Osteoblast (primary cell): ENCODE results near the gene AKAP10. TPM values are rescaled to one million over a fixed set of nuclear protein-coding genes. Genes with fewer than 3 reads are reported as not detected.

Experiments used
- DNase-seq: peaks from one replicate; pipeline ENCODE4 v3.0.0; 2011; ENCODE audit warnings: low spot score, mixed read lengths; ENCODE audit not compliant: insufficient read length; ENCODE audit errors: missing footprints
- H2AFZ ChIP-seq: 2 replicates; pipeline ENCODE4 v1.6.0; 2011; ENCODE audit warnings: mild to moderate bottlenecking, low read length
- H3K27ac ChIP-seq: 2 replicates; pipeline ENCODE4 v1.5.1; 2011; ENCODE audit warnings: mild to moderate bottlenecking, low read depth, low read length, moderate library complexity
- H3K27me3 ChIP-seq: 2 replicates; pipeline ENCODE4 v1.6.0; 2012; ENCODE audit warnings: mild to moderate bottlenecking, control low read depth, inconsistent platforms, low read length, moderate library complexity; ENCODE audit not compliant: insufficient read depth
- H3K36me3 ChIP-seq: 2 replicates; pipeline ENCODE4 v1.5.1; 2011; ENCODE audit warnings: mild to moderate bottlenecking, low read length, control low read depth, moderate library complexity; ENCODE audit not compliant: insufficient read depth
- H3K4me1 ChIP-seq: 2 replicates; pipeline ENCODE4 v1.5.1; 2011; ENCODE audit warnings: mild to moderate bottlenecking, low read length, control low read depth, moderate library complexity; ENCODE audit not compliant: insufficient read depth
- H3K4me2 ChIP-seq: 2 replicates; pipeline ENCODE4 v1.6.0; 2011; ENCODE audit warnings: mild to moderate bottlenecking, low read length; ENCODE audit not compliant: insufficient read depth
- H3K4me3 ChIP-seq: fragments of 200-600 bp; sonication (generic); 3 replicates; pipeline ENCODE4 v1.5.1; 2012; ENCODE audit warnings: mild to moderate bottlenecking, low read length, inconsistent platforms; ENCODE audit not compliant: insufficient read depth
- H3K79me2 ChIP-seq: 2 replicates; pipeline ENCODE4 v1.6.0; 2012; ENCODE audit warnings: mild to moderate bottlenecking, low read length, control low read depth, inconsistent platforms; ENCODE audit not compliant: insufficient read depth
- H3K9me3 ChIP-seq: 2 replicates; pipeline ENCODE4 v1.5.1; 2011; ENCODE audit warnings: low read depth, low read length, control low read depth
- H4K20me1 ChIP-seq: 2 replicates; pipeline ENCODE4 v1.6.0; 2012; ENCODE audit warnings: mild to moderate bottlenecking, low read length, control low read depth; ENCODE audit not compliant: insufficient read depth
- total RNA-seq: library from RNA; depleted of rRNA; stranded (reverse); fragments of >200 nt; gene quantifications from 2 replicates; pipeline ENCODE4 v1.2.3, GENCODE V29; 2012
- TF ChIP-seq, protein P1 (sequence below): IDR thresholded peaks from 2 replicates; pipeline ENCODE4 v1.5.1; 2011; ENCODE audit warnings: mild to moderate bottlenecking, low read depth, low read length, moderate library complexity; ENCODE audit errors: extremely low read depth

AKAP10 gene
- total RNA-seq, 1 donor, result 27.5 TPM

DNA sequence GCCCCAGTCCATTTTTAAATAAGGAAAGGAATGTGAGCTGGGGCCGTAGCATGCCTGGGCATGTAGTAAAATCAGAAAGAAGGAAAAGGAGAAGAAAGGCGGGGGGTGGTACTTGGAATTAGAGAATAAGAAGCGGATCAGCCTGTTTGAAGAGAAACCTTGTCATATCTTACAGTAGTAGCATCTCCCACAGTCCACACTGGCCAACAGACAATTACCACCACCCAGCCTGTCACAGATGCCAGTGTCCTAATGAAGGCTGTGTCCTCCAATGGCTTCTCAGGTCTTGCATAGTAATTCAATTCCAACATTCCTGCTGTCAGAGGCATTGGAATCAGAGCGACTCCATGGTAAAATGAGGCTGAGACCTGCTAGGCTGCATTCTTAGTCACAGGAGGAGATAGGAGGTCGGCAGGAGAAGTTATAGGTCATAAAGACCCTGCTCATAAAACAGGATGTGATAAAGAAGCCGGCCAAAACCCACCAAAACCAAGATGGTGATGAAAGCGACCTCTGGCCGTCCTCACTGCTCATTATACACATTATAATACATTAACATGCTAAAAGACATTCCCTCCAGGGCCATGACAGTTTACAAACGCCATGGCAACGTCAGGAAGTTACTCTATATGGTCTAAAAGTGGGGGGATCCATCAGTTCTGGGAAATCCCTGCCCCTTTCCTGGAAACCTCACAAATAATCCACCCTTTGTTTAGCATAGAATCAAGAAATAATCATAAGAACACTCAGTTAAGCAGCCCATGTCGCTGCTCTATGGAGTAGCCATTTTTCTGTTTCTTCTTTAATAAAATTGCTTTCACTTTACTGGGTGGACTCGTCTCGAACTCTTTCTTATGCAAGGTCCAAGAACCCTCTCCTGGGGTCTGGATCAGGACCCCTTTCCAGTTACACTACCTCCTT, 9.6 kb upstream of the AKAP10 start:
- TF ChIP-seq, protein P1, sequence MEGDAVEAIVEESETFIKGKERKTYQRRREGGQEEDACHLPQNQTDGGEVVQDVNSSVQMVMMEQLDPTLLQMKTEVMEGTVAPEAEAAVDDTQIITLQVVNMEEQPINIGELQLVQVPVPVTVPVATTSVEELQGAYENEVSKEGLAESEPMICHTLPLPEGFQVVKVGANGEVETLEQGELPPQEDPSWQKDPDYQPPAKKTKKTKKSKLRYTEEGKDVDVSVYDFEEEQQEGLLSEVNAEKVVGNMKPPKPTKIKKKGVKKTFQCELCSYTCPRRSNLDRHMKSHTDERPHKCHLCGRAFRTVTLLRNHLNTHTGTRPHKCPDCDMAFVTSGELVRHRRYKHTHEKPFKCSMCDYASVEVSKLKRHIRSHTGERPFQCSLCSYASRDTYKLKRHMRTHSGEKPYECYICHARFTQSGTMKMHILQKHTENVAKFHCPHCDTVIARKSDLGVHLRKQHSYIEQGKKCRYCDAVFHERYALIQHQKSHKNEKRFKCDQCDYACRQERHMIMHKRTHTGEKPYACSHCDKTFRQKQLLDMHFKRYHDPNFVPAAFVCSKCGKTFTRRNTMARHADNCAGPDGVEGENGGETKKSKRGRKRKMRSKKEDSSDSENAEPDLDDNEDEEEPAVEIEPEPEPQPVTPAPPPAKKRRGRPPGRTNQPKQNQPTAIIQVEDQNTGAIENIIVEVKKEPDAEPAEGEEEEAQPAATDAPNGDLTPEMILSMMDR, result no peak
- no peaks in the 10 kb centered on the region for H3K79me2 ChIP-seq
- no peak for DNase-seq
- H3K4me2 ChIP-seq, result no peak overlapping the region
- H3K36me3 ChIP-seq, result no peaks in the 10 kb centered on the region
- no peaks in the 10 kb centered on the region for H4K20me1 ChIP-seq
- H3K27me3 ChIP-seq, result no peaks in the 10 kb centered on the region
- no peaks in the 10 kb centered on the region for H3K9me3 ChIP-seq
- peak overlapping the region; percentile 75 for H2AFZ ChIP-seq
- no peak overlapping the region for H3K4me3 ChIP-seq
- H3K27ac ChIP-seq, result no peak overlapping the region
- no peaks in the 10 kb centered on the region for H3K4me1 ChIP-seq

DNA sequence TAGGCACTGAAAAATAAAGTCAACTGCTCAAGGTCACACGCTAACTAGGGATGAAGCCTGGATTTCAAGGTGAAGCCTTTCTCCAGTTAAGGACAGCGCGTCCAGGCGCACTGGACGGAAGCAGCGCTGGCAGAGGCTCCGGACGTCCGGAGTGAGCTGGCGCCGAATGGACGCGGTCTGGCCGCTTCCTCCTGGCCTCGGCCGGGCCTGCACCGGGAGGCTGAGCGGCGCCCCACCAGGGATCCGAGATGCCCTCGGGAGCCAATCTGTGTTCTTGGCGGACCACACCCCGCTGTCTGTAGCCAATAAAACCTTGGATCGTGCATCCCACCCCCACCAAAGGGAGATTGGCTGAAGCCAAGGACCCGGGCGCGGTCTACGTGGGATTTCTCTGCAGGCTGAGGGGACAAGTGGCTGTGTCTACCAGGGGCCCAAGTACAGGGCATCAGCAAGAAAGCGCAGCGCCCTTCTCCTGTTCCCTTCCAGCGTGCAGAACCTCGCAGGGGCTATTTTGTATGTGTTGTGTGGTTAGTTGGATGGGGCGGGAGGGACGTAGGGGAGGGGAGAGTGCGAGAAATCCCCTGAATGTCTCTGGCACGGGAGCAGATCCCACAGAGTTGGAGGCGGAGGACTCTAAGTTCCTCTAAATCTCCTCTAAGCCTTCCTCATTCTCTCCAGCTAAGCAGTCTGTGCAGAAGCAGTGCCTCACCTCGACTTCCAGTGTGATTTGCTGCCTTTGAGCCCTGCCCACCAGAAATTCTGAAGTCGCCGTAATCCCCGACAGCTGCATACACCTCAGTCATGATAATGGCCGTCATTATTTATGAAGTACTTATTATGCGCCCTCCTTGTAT, 2.5 kb upstream of the AKAP10 start:
- peak overlapping the region; percentile 8 for H3K4me3 ChIP-seq
- no peak overlapping the region for H3K27ac ChIP-seq
- DNase-seq, result peak; percentile 69
- no peaks in the 10 kb centered on the region for H3K9me3 ChIP-seq
- H3K79me2 ChIP-seq, result peaks cover 33% of the 10 kb centered on the region
- no peaks in the 10 kb centered on the region for H3K36me3 ChIP-seq
- TF ChIP-seq, protein P1, result no peak
- peak overlapping the region; percentile 37 for H3K4me2 ChIP-seq
- H4K20me1 ChIP-seq, result peaks cover 5% of the 10 kb centered on the region
- H3K27me3 ChIP-seq, result no peaks in the 10 kb centered on the region
- peaks cover 11% of the 10 kb centered on the region for H3K4me1 ChIP-seq
- peak overlapping the region; percentile 32 for H2AFZ ChIP-seq

DNA sequence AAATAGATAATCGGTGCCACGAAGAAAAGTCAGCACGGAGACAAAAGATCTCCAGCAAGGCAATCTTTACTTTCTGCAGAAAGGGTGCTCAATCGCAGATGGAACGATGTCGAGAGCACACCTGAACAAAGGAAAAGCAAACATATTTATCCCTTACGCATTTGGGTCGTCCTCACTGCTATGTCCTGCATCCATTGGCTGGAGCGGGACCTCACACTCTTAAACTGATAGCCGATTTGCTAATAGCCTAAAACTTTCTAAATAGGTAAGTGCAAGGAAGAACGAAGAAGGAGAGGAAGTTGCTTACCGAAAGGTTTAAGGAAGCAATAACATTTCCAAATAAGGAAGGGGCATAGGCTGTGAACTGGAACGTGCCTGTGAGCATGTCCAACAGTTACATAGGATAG, 1.2 kb upstream of the AKAP10 start:
- Histone ChIP-seq H3K4me3 (no peak overlapping the region), H3K27me3 (no peaks in the 10 kb centered on the region), H3K9me3 (no peaks in the 10 kb centered on the region), H3K36me3 (no peaks in the 10 kb centered on the region), H2AFZ (no peak overlapping the region), H4K20me1 (peaks cover 6% of the 10 kb centered on the region), H3K4me1 (peaks cover 11% of the 10 kb centered on the region), H3K27ac (no peak overlapping the region), H3K4me2 (peak overlapping the region; percentile 92), H3K79me2 (peaks cover 47% of the 10 kb centered on the region)
- DNase-seq, result no peak
- TF ChIP-seq, protein P1, result no peak
